H1 (cell line): Measurements from ENCODE around the gene ARF4. TPM values are rescaled to one million over a fixed set of nuclear protein-coding genes. Genes with fewer than 3 reads are reported as not detected.

Experiments
- CTCF ChIA-PET: fragments of 300-600 bp; sonication (Branson Sonifier 250); formaldehyde crosslinking; loops from one replicate; lab custom pipeline; 2021; ENCODE audit not compliant: partially characterized antibody; lab: Charles Lee
- POLR2A ChIA-PET: fragments of 300-600 bp; sonication (Branson Sonifier 250); formaldehyde crosslinking; loops from one replicate; lab custom pipeline; 2021; ENCODE audit warnings: inconsistent platforms; ENCODE audit not compliant: partially characterized antibody; lab: Charles Lee
- DNase-seq, 2 experiments: peaks; one replicate each; pipeline versions ENCODE4 v3.0.0 to v3.0.0-alpha.2; 2010 to 2022; ENCODE audit warnings: low spot score in 2 of 2, low read depth in 1 of 2, mixed read lengths in 1 of 2
- FAIRE-seq: peaks from 2 replicates; lab custom pipeline; 2011; peaks lifted over from hg19 to GRCh38; lab: Jason Lieb, UNC
- H2AFZ ChIP-seq: 2 replicates; pipeline ENCODE4 v1.8.1; 2012; ENCODE audit warnings: low read length, inconsistent platforms
- H2AK5ac ChIP-seq: 2 replicates; pipeline ENCODE4 v1.6.1; 2013; ENCODE audit warnings: low read depth, low read length
- H2BK120ac ChIP-seq: replicated peaks from 2 replicates; pipeline ENCODE3; 2013; ENCODE audit warnings: low read depth, low read length, inconsistent platforms
- H2BK12ac ChIP-seq: 2 replicates; pipeline ENCODE4 v1.6.1; 2013; ENCODE audit warnings: low read depth, low read length
- H2BK15ac ChIP-seq: 2 replicates; pipeline ENCODE4 v1.6.1; 2013; ENCODE audit warnings: low read length
- H2BK20ac ChIP-seq: 2 replicates; pipeline ENCODE4 v1.6.1; 2013; ENCODE audit warnings: low read length
- H2BK5ac ChIP-seq: 2 replicates; pipeline ENCODE4 v1.6.1; 2013; ENCODE audit warnings: low read depth, low read length
- H3K14ac ChIP-seq: 2 replicates; pipeline ENCODE4 v1.6.1; 2013; ENCODE audit warnings: inconsistent platforms; ENCODE audit not compliant: insufficient read length
- H3K18ac ChIP-seq: 2 replicates; pipeline ENCODE4 v1.6.1; 2013; ENCODE audit warnings: low read length; ENCODE audit errors: extremely low read depth
- H3K23ac ChIP-seq: 2 replicates; pipeline ENCODE4 v1.6.1; 2013; ENCODE audit warnings: inconsistent platforms; ENCODE audit not compliant: insufficient read length
- H3K23me2 ChIP-seq: 2 replicates; pipeline ENCODE4 v1.6.1; 2013; ENCODE audit warnings: low read depth, low read length
- H3K27ac ChIP-seq: 2 replicates; pipeline ENCODE4 v1.6.1; 2011; ENCODE audit warnings: low read depth, low read length, inconsistent platforms
- H3K27me3 ChIP-seq, 4 experiments: replicated peaks in 1 of 4; 1 replicate in 1 of 4; 2 replicates in 3 of 4; pipeline versions ENCODE4 v1.6.1 to v1.8.1; 2011 to 2013; ENCODE audit warnings: low read length in 3 of 4, mild to moderate bottlenecking in 3 of 4, inconsistent platforms in 2 of 4, mixed read lengths in 2 of 4, moderate library complexity in 1 of 4; ENCODE audit not compliant: control insufficient read depth in 3 of 4, insufficient read depth in 3 of 4; ENCODE audit errors: extremely low read depth in 1 of 4
- H3K36me3 ChIP-seq, 4 experiments: 2 replicates each; pipeline versions ENCODE4 v1.6.1 to v1.8.1; 2011 to 2013; ENCODE audit warnings: mild to moderate bottlenecking in 4 of 4, low read length in 3 of 4, moderate library complexity in 2 of 4, control low read depth in 1 of 4, inconsistent platforms in 1 of 4; ENCODE audit not compliant: insufficient read depth in 4 of 4, control insufficient read depth in 2 of 4
- H3K4ac ChIP-seq: replicated peaks from 2 replicates; pipeline ENCODE3; 2013; ENCODE audit warnings: low read length, low read depth, mixed read lengths, inconsistent platforms; ENCODE audit not compliant: insufficient read length
- H3K4me1 ChIP-seq, 4 experiments: replicated peaks in 1 of 4; 1 replicate in 1 of 4; 2 replicates in 3 of 4; pipeline versions ENCODE4 v1.6.1 to v1.8.1; 2011 to 2013; ENCODE audit warnings: low read length in 3 of 4, inconsistent platforms in 2 of 4, mixed read lengths in 1 of 4; ENCODE audit not compliant: insufficient read depth in 4 of 4, control insufficient read depth in 3 of 4
- H3K4me2 ChIP-seq, 2 experiments: 2 replicates each; pipeline versions ENCODE4 v1.6.1 to v1.8.1; 2011 to 2013; ENCODE audit warnings: low read depth in 2 of 2, low read length in 2 of 2, control low read depth in 1 of 2, inconsistent platforms in 1 of 2, mild to moderate bottlenecking in 1 of 2; ENCODE audit not compliant: insufficient read depth in 1 of 2
- H3K4me3 ChIP-seq, 4 experiments: fragments of 200-600, 300-600 bp in 1 of 4; sonication (generic), shearing (Covaris generic), sonication (Bioruptor Twin) in 1 of 4; 2 replicates each; pipeline versions ENCODE4 v1.5.1 to v1.8.1; 2011 to 2016; ENCODE audit warnings: low read length in 4 of 4, low read depth in 3 of 4, control low read depth in 2 of 4, inconsistent platforms in 2 of 4, mild to moderate bottlenecking in 2 of 4, mixed read lengths in 1 of 4, moderate library complexity in 1 of 4; ENCODE audit not compliant: insufficient read depth in 2 of 4; ENCODE audit errors: extremely low read depth in 1 of 4
- H3K56ac ChIP-seq: replicated peaks from 2 replicates; pipeline ENCODE3; 2013; ENCODE audit warnings: low read depth, mild to moderate bottlenecking, mixed read lengths, low read length, inconsistent platforms; ENCODE audit not compliant: insufficient read length
- H3K79me1 ChIP-seq: 2 replicates; pipeline ENCODE4 v1.6.1; 2013; ENCODE audit warnings: low read depth, low read length, control low read depth
- H3K79me2 ChIP-seq, 2 experiments: 2 replicates each; pipeline versions ENCODE4 v1.6.1 to v1.8.1; 2012 to 2013; ENCODE audit warnings: low read length in 2 of 2, mild to moderate bottlenecking in 2 of 2, inconsistent platforms in 1 of 2; ENCODE audit not compliant: insufficient read depth in 2 of 2, control insufficient read depth in 1 of 2
- H3K9ac ChIP-seq, 4 experiments: replicated peaks in 1 of 4; 1 replicate in 1 of 4; 2 replicates in 3 of 4; pipeline versions ENCODE4 v1.6.1 to v1.8.1; 2011 to 2013; ENCODE audit warnings: low read depth in 3 of 4, low read length in 3 of 4, control low read depth in 2 of 4, mild to moderate bottlenecking in 2 of 4, moderate library complexity in 2 of 4, inconsistent platforms in 1 of 4; ENCODE audit errors: extremely low read depth in 1 of 4
- H3K9me3 ChIP-seq, 2 experiments: 2 replicates each; pipeline versions ENCODE4 v1.6.1 to v1.8.1; 2012 to 2013; ENCODE audit warnings: mild to moderate bottlenecking in 2 of 2, moderate library complexity in 2 of 2, control low read depth in 1 of 2, inconsistent platforms in 1 of 2, low read depth in 1 of 2, low read length in 1 of 2, mixed read lengths in 1 of 2; ENCODE audit not compliant: insufficient read depth in 2 of 2
- H4K20me1 ChIP-seq, 2 experiments: replicated peaks in 1 of 2; 2 replicates each; pipeline versions ENCODE3 to v1.8.1; 2011 to 2013; ENCODE audit warnings: inconsistent platforms in 2 of 2, low read length in 2 of 2, mild to moderate bottlenecking in 1 of 2; ENCODE audit not compliant: insufficient read depth in 2 of 2, control insufficient read depth in 1 of 2
- H4K5ac ChIP-seq: 2 replicates; pipeline ENCODE4 v1.6.1; 2013; ENCODE audit warnings: low read length, low read depth, mixed read lengths, inconsistent platforms; ENCODE audit not compliant: insufficient read length
- H4K8ac ChIP-seq: 2 replicates; pipeline ENCODE4 v1.8.0; 2013; ENCODE audit warnings: mild to moderate bottlenecking, moderate library complexity, low read length, inconsistent platforms; ENCODE audit not compliant: insufficient read depth; ENCODE audit errors: extremely low read depth
- H4K91ac ChIP-seq: replicated peaks from 2 replicates; pipeline ENCODE3; 2013; ENCODE audit warnings: low read length, mixed read lengths, inconsistent platforms; ENCODE audit not compliant: insufficient read length
- ASH2L ChIP-seq: fragments of 200-600, 300-600 bp; sonication (generic); IDR thresholded peaks from one replicate; pipeline ENCODE4 v1.7.1; 2017; ENCODE audit warnings: low read length
- CBX5 ChIP-seq: fragments of 300-800, 300-1000 bp; sonication (generic); IDR thresholded peaks from 2 replicates; pipeline ENCODE4 v1.7.1; 2016; ENCODE audit warnings: antibody characterized with exemption, low read length, low read depth
- CBX8 ChIP-seq: fragments of 300-800, 300-1000 bp; sonication (generic); IDR thresholded peaks from 2 replicates; pipeline ENCODE4 v1.7.1; 2016; ENCODE audit warnings: low read depth, low read length, borderline replicate concordance
- CHD2 ChIP-seq: IDR thresholded peaks from 2 replicates; pipeline ENCODE4 v1.6.1; 2012; ENCODE audit warnings: low read length, improper control_type of control experiment
- KDM1A ChIP-seq: fragments of 200-600, 300-600 bp; sonication (generic); IDR thresholded peaks from 2 replicates; pipeline ENCODE4 v1.7.1; 2016; ENCODE audit warnings: mild to moderate bottlenecking, low read length, borderline replicate concordance
- KDM4A ChIP-seq: IDR thresholded peaks from one replicate; pipeline ENCODE4 v1.7.1; 2012; ENCODE audit warnings: low read depth, mild to moderate bottlenecking, moderate library complexity, low read length, inconsistent platforms; ENCODE audit not compliant: severe bottlenecking
- MAFK ChIP-seq: IDR thresholded peaks from 2 replicates; pipeline ENCODE4 v1.6.1; 2012; ENCODE audit warnings: low read depth, mild to moderate bottlenecking, improper control_type of control experiment, low read length
- NRF1 ChIP-seq: IDR thresholded peaks from 2 replicates; pipeline ENCODE4 v1.6.1; 2011; ENCODE audit warnings: mild to moderate bottlenecking, low read depth, low read length, improper control_type of control experiment
- RFX5 ChIP-seq: IDR thresholded peaks from 2 replicates; pipeline ENCODE4 v1.6.1; 2011; ENCODE audit warnings: low read depth, low read length, improper control_type of control experiment, borderline replicate concordance
- SIN3A ChIP-seq, 2 experiments: IDR thresholded peaks in 1 of 2; conservative IDR thresholded peaks in 1 of 2; 2 replicates each; pipeline ENCODE4 v1.6.1; 2011 to 2012; ENCODE audit warnings: low read length in 2 of 2, improper control_type of control experiment in 1 of 2, low read depth in 1 of 2, mild to moderate bottlenecking in 1 of 2
- SP4 ChIP-seq: IDR thresholded peaks from 2 replicates; pipeline ENCODE4 v1.6.1; 2012; ENCODE audit warnings: low read length, inconsistent platforms
- TBP ChIP-seq: IDR thresholded peaks from 2 replicates; pipeline ENCODE4 v1.6.1; 2011; ENCODE audit warnings: low read depth, low read length, improper control_type of control experiment
- YY1 ChIP-seq: IDR thresholded peaks from 2 replicates; pipeline ENCODE4 v1.6.1; 2011; ENCODE audit warnings: low read depth, mild to moderate bottlenecking, low read length
- WGBS, 2 experiments: shearing (Covaris generic) in 1 of 2; methylation state at CpG; one replicate each; pipeline versions ENCODE4 v1.1.6 to v1.1.7; 2013 to 2015; ENCODE audit warnings: low lambda C conversion rate in 2 of 2, mixed read lengths in 2 of 2, inconsistent platforms in 1 of 2, low coverage in 1 of 2, missing lambda C conversion rate in 1 of 2; ENCODE audit not compliant: insufficient replicate concordance in 2 of 2, insufficient coverage in 1 of 2, insufficient read length in 1 of 2; ENCODE audit errors: extremely low coverage in 1 of 2, missing lambda C conversion rate in 1 of 2; 5-methylcytosine and 5-hydroxymethylcytosine counted together
- polyA plus RNA-seq, 7 experiments: library from polyadenylated mRNA; depleted of rRNA in 3 of 7; stranded (reverse) in 5 of 7; unstranded in 2 of 7; fragments of >200 nt in 5 of 7; fragments of 200-250 nt in 2 of 7; gene quantifications; 1 replicate in 5 of 7; 2 replicates in 1 of 7; 4 replicates in 1 of 7; pipeline versions ENCODE4 v1.2.1 to v1.2.3, GENCODE V29; 2011 to 2013; ENCODE audit warnings: missing spikeins in 2 of 7, mixed read lengths in 2 of 7
- total RNA-seq: library from RNA; stranded (reverse); fragmentation: NEBNext Ultra II Directional; extraction: Animal tissue kit (Norgen Biotek cat#: 25700); gene quantifications from 2 replicates; pipeline ENCODE4 v1.2.1, GENCODE V29; 2021

The ARF4 gene
- total and polyA plus RNA-seq, 2 of the 8 experiments (the other 6 are each of a cell fraction or from before 2014, with no cell fraction given), result 138 to 165 TPM

GRCh38 chr3:57559526-57559925, 37.6 kb downstream of the ARF4 start:
- DNase-seq, result no peak
- peaks cover 19% of the 10 kb centered on the region for H3K23me2 ChIP-seq
- no peak overlapping the region for H2BK15ac ChIP-seq
- no peak overlapping the region for H4K91ac ChIP-seq
- FAIRE-seq, result no peak
- H3K4me2 ChIP-seq, result no peak overlapping the region
- no peak overlapping the region for H2BK20ac ChIP-seq
- H3K4me3 ChIP-seq, result no peak overlapping the region
- no peak overlapping the region for H3K9ac ChIP-seq
- no peak overlapping the region for H2AFZ ChIP-seq
- WGBS, 2 experiments, result 88% methylated on average over 1 of the region's 1 CpG; no CpG with 5 or more reads in 1 of the 2 experiments
- no peak overlapping the region for H2BK12ac ChIP-seq
- H3K4me1 ChIP-seq, result peaks cover 0 to 4% (median 2%) of the 10 kb centered on the region in 4 experiments; a peak in 5 of 7 replicates
- peaks cover 0 to 13% of the 10 kb centered on the region in 2 experiments; a peak in 2 of 4 replicates for H3K79me2 ChIP-seq
- H2AK5ac ChIP-seq, result no peak overlapping the region
- no peak overlapping the region for H2BK120ac ChIP-seq
- TF ChIP-seq RFX5 (no peak), ASH2L (no peak), CBX8 (no peak), SP4 (no peak), CHD2 (no peak), TBP (no peak), NRF1 (no peak), CBX5 (no peak), MAFK (no peak), KDM4A (no peak), SIN3A (conservative IDR thresholded peaks at IDR 0.05 in 1 of 2, IDR thresholded peaks at IDR 0.05 in 1 of 2; ENCODE audit: low read depth in 1 of 2, low read length in 2 of 2) (no peak), YY1 (no peak), KDM1A (no peak)
- no peak overlapping the region for H3K4ac ChIP-seq
- H2BK5ac ChIP-seq, result no peak overlapping the region
- no peak overlapping the region for H3K27ac ChIP-seq
- H3K79me1 ChIP-seq, result peaks cover 6% of the 10 kb centered on the region
- H3K36me3 ChIP-seq, result peaks cover 0 to 8% (median 0%) of the 10 kb centered on the region in 4 experiments; a peak in 3 of 8 replicates
- CTCF ChIA-PET, result no interaction called here
- H3K56ac ChIP-seq, result no peak overlapping the region
- POLR2A ChIA-PET, result interaction anchor here (5.7 kb wide), 1 partner anchor 9 kb away, joined by 39 read pairs; no protein-coding TSS in a partner anchor
- no peak overlapping the region for H4K5ac ChIP-seq
- H3K27me3 ChIP-seq, result no peaks in the 10 kb centered on the region; a peak in 2 of 7 replicates
- H3K9me3 ChIP-seq, result no peaks in the 10 kb centered on the region
- H3K18ac ChIP-seq, result no peak overlapping the region
- H3K14ac ChIP-seq, result no peak overlapping the region
- H4K20me1 ChIP-seq, result peaks cover 0 to 14% of the 10 kb centered on the region in 2 experiments
- H4K8ac ChIP-seq, result no peak overlapping the region; the same call in 1 of the 2 replicates
- no peak overlapping the region for H3K23ac ChIP-seq
